NCI-H526 (cell line): ENCODE data around the gene CFAP97D1.
"Not testable (repeated sequence)": the region's sequence is repeated elsewhere in the genome, so short reads cannot be mapped to it uniquely, and the experiment has no call there.

Source experiments
- DNase-seq, 2 experiments: peaks; one replicate each; lab custom pipeline; 2025; lab: John Stamatoyannopoulos, UW

Gene CFAP97D1

GRCh38 chr17:43798024-43798423, 17.8 kb downstream of the CFAP97D1 start:
- not testable (repeated sequence) for DNase-seq

GRCh38 chr17:43799047-43799446, 18.8 kb downstream of the CFAP97D1 start:
- no peak for DNase-seq

GRCh38 chr17:43800736-43801135, 20.5 kb downstream of the CFAP97D1 start:
- DNase-seq, result no peak

GRCh38 chr17:43801844-43802243, 21.6 kb downstream of the CFAP97D1 start:
- DNase-seq, result no peak

GRCh38 chr17:43803758-43804157, 23.5 kb downstream of the CFAP97D1 start:
- no peak for DNase-seq

- DNase-seq, result no peak
Measured at GRCh38 chr17:43805117-43805516, 24.9 kb downstream of the CFAP97D1 start.

- no peak for DNase-seq
Measured at GRCh38 chr17:43808076-43808475, 27.8 kb downstream of the CFAP97D1 start.

GRCh38 chr17:43809121-43809520, 28.9 kb downstream of the CFAP97D1 start:
- peak; percentile 78 to 79 for DNase-seq

- DNase-seq, result no peak
Measured at GRCh38 chr17:43810226-43810715, 30.0 kb downstream of the CFAP97D1 start.

GRCh38 chr17:43810823-43811222, 30.6 kb downstream of the CFAP97D1 start:
- DNase-seq, result no peak

GRCh38 chr17:43812396-43813265, 32.4 kb downstream of the CFAP97D1 start:
- DNase-seq, result no peak

- DNase-seq, result no peak
Measured at GRCh38 chr17:43813386-43813785, 33.2 kb downstream of the CFAP97D1 start.

- no peak for DNase-seq
Measured at GRCh38 chr17:43814026-43814425, 33.8 kb downstream of the CFAP97D1 start.

- no peak for DNase-seq
Measured at GRCh38 chr17:43814714-43815113, 34.5 kb downstream of the CFAP97D1 start.

- no peak for DNase-seq
Measured at GRCh38 chr17:43816336-43817320, 36.4 kb downstream of the CFAP97D1 start.

- no peak for DNase-seq
Measured at GRCh38 chr17:43817826-43818225, 37.6 kb downstream of the CFAP97D1 start.

GRCh38 chr17:43818966-43819365, 38.7 kb downstream of the CFAP97D1 start:
- no peak for DNase-seq

GRCh38 chr17:43820759-43821158, 40.5 kb downstream of the CFAP97D1 start:
- no peak for DNase-seq

- DNase-seq, result no peak
Measured at GRCh38 chr17:43822570-43823190, 42.4 kb downstream of the CFAP97D1 start.

GRCh38 chr17:43823350-43824084, 43.3 kb downstream of the CFAP97D1 start:
- no peak for DNase-seq

- no peak for DNase-seq
Measured at GRCh38 chr17:43825567-43825966, 45.3 kb downstream of the CFAP97D1 start.
